A673 (cell line): Measurements from ENCODE around the gene TARM1. TPM values are rescaled to one million over a fixed set of nuclear protein-coding genes. Genes with fewer than 3 reads are reported as not detected.

Experiments used
- Bru-seq: library from RNA; stranded (reverse); fragments of 400-500 nt; gene quantifications from one replicate; lab custom pipeline; 2021; lab: Mats Ljungman, UMichigan
- BruChase-seq, 2 experiments: library from RNA; stranded (reverse); fragments of 400-500 nt; gene quantifications; one replicate each; lab custom pipeline; 2021; lab: Mats Ljungman, UMichigan
- BruUV-seq: library from RNA; stranded (reverse); fragments of 400-500 nt; replicated peaks from 2 replicates; lab custom pipeline; 2021; lab: Mats Ljungman, UMichigan
- CTCF ChIA-PET: fragments of 300-600 bp; sonication (Branson Sonifier 250); formaldehyde crosslinking; loops from one replicate; lab custom pipeline; 2022; ENCODE audit warnings: antibody characterized with exemption; lab: Charles Lee
- POLR2A ChIA-PET: fragments of 300-600 bp; sonication (Branson Sonifier 250); formaldehyde crosslinking; loops from one replicate; lab custom pipeline; 2022; ENCODE audit warnings: antibody characterized with exemption; ENCODE audit not compliant: low non-redundant PET; lab: Charles Lee
- DNase-seq: peaks from one replicate; pipeline ENCODE4 v3.0.0-alpha.2; 2015; ENCODE audit warnings: low spot score
- H3K27ac ChIP-seq: fragments of 200-600 bp; sonication (generic); 2 replicates; pipeline ENCODE4 v1.5.1; 2016; ENCODE audit warnings: mixed run types, low read depth, mild to moderate bottlenecking, mixed read lengths, antibody characterized with exemption, low read length; ENCODE audit not compliant: poor library complexity, severe bottlenecking
- H3K27me3 ChIP-seq: fragments of 200-600 bp; sonication (generic); replicated peaks from 2 replicates; pipeline ENCODE4 v1.6.1; 2017; ENCODE audit warnings: mixed run types, low read depth, mild to moderate bottlenecking, mixed read lengths, antibody characterized with exemption, low read length; ENCODE audit not compliant: insufficient read depth, poor library complexity
- H3K36me3 ChIP-seq: fragments of 200-600 bp; sonication (generic); 2 replicates; pipeline ENCODE4 v1.6.1; 2016; ENCODE audit warnings: mixed run types, mild to moderate bottlenecking, mixed read lengths, antibody characterized with exemption, low read length; ENCODE audit not compliant: insufficient read depth, poor library complexity, severe bottlenecking
- H3K4me1 ChIP-seq: fragments of 200-600 bp; sonication (generic); 2 replicates; pipeline ENCODE4 v1.6.1; 2017; ENCODE audit warnings: mixed run types, mild to moderate bottlenecking, mixed read lengths, antibody characterized with exemption, low read length; ENCODE audit not compliant: insufficient read depth, poor library complexity, severe bottlenecking
- H3K4me3 ChIP-seq: fragments of 200-600 bp; sonication (generic); 2 replicates; pipeline ENCODE4 v1.5.1; 2016; ENCODE audit warnings: low read depth, mixed run types, mild to moderate bottlenecking, mixed read lengths, low read length; ENCODE audit not compliant: poor library complexity, severe bottlenecking
- H3K9me3 ChIP-seq: fragments of 200-600 bp; sonication (generic); 2 replicates; pipeline ENCODE4 v1.6.1; 2016; ENCODE audit warnings: mixed run types, low read depth, mild to moderate bottlenecking, mixed read lengths, antibody characterized with exemption, low read length; ENCODE audit not compliant: poor library complexity, severe bottlenecking
- EZH2 ChIP-seq: fragments of 200-600 bp; sonication (generic); IDR thresholded peaks from 2 replicates; pipeline ENCODE4 v1.6.1; 2017; ENCODE audit warnings: borderline replicate concordance, low read depth, mild to moderate bottlenecking, mixed read lengths, antibody characterized with exemption, low read length; ENCODE audit not compliant: poor library complexity, severe bottlenecking
- intact Hi-C: fragments of 100-400 bp; cut with micrococcal nuclease; formaldehyde crosslinking; loops from one replicate; pipeline ENCODE4 v1.10.0; 2022; ENCODE audit not compliant: unreplicated experiment
- long read RNA-seq: library from polyadenylated mRNA; stranded (forward); transcript quantifications from one replicate; pipeline ENCODE4 v2.0.0, GENCODE V29; 2022
- total RNA-seq: library from RNA; stranded (reverse); gene quantifications from 2 replicates; pipeline ENCODE4 v1.2.3, GENCODE V29; 2021
- TF ChIP-seq, protein P1 (sequence below): fragments of 300-800, 200-600 bp; sonication (generic); conservative IDR thresholded peaks from 2 replicates; pipeline ENCODE4 v1.5.1; 2017; ENCODE audit warnings: low read depth, mild to moderate bottlenecking, antibody characterized with exemption, low read length, moderate library complexity, mixed read lengths

The TARM1 gene
- total RNA-seq (not detected in 2 replicates), Bru-seq, nascent RNA (not detected), BruChase-seq, experiment 1, labeled RNA remaining after a 2-hour chase (not detected), BruChase-seq, experiment 2, labeled RNA remaining after a 6-hour chase (percentile 6 among the genes with signal in this experiment)
- long read RNA-seq: 0 reads

GRCh38 chr19:54081032-54081431 is at the start of gene TARM1:
TARM1 (minus strand) TSS chr19:54081365; CDS start chr19:54081340, 25 bp downstream.
- no TSS peak for BruUV-seq
- H3K36me3 ChIP-seq: no peaks in the 10 kb centered on the region
- no peak within 1 kb of the TSS for H3K4me3 ChIP-seq
- intact Hi-C loops: no loop called here
- CTCF ChIA-PET: no interaction called here
- H3K4me1 ChIP-seq: no peaks in the 10 kb centered on the region
- peaks cover 6% of the 10 kb centered on the region for H3K9me3 ChIP-seq
- no peak for TF ChIP-seq EZH2
- TF ChIP-seq, protein P1, sequence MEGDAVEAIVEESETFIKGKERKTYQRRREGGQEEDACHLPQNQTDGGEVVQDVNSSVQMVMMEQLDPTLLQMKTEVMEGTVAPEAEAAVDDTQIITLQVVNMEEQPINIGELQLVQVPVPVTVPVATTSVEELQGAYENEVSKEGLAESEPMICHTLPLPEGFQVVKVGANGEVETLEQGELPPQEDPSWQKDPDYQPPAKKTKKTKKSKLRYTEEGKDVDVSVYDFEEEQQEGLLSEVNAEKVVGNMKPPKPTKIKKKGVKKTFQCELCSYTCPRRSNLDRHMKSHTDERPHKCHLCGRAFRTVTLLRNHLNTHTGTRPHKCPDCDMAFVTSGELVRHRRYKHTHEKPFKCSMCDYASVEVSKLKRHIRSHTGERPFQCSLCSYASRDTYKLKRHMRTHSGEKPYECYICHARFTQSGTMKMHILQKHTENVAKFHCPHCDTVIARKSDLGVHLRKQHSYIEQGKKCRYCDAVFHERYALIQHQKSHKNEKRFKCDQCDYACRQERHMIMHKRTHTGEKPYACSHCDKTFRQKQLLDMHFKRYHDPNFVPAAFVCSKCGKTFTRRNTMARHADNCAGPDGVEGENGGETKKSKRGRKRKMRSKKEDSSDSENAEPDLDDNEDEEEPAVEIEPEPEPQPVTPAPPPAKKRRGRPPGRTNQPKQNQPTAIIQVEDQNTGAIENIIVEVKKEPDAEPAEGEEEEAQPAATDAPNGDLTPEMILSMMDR: no peak
- no peaks in the 10 kb centered on the region for H3K27me3 ChIP-seq
- H3K27ac ChIP-seq: no peak within 1 kb of the TSS
- POLR2A ChIA-PET: no interaction called here
- DNase-seq: no peak

GRCh38 chr19:54129617-54129996 is 48.4 kb upstream of the TARM1 start:
- BruUV-seq: no TSS peak
- POLR2A ChIA-PET: no interaction called here
- intact Hi-C loops: no loop called here

DNA sequence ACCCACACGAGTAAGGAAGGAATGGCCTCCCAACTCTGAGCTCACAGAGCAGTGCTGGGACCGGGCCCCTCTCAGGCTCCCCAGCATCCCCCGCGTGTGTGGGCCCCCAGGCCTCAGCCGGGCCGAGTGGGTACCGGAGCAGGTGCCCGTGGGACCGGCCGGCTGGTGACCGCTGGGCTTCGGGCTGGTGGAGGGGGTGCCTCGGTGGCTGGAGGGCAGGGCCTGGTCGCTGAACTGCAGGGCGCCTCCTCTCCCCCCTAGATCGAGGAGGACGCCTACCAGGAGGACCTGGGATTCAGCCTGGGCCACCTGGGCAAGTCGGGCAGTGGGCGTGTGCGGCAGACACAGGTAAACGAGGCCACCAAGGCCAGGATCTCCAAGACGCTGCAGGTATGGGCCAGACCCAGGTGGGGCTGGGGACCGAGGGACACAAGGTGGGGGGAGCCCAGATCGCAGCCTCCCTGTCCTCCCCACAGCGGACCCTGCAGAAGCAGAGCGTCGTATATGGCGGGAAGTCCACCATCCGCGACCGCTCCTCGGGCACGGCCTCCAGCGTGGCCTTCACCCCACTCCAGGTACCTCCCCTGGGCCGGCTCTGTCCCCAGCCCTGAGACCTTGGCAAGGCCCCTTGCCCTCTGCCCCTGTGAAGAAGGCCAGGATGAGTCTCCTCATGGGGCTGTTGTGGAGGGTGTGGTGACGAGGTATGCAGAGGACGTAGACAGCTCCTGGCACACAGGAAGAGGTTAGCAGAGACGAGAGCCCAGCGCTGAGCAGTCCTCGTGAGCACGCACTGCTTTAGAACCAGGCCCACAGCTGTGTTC is 47.8 kb upstream of the TARM1 start:
- no peak overlapping the region for H3K4me3 ChIP-seq
- no peak overlapping the region for H3K27ac ChIP-seq
- CTCF ChIA-PET: no interaction called here
- peaks cover 46% of the 10 kb centered on the region for H3K36me3 ChIP-seq
- TF ChIP-seq EZH2: no peak
- TF ChIP-seq, protein P1: no peak
- intact Hi-C loops: no loop called here
- no peak for DNase-seq
- no TSS peak for BruUV-seq
- no peaks in the 10 kb centered on the region for H3K9me3 ChIP-seq
- H3K27me3 ChIP-seq: no peaks in the 10 kb centered on the region
- H3K4me1 ChIP-seq: no peaks in the 10 kb centered on the region
- POLR2A ChIA-PET: no interaction called here

More at GRCh38 chr19:54129617-54129996, 48.4 kb upstream of the TARM1 start:
- H3K4me1 ChIP-seq: no peaks in the 10 kb centered on the region
- H3K27me3 ChIP-seq: no peaks in the 10 kb centered on the region
- H3K9me3 ChIP-seq: no peaks in the 10 kb centered on the region
- H3K36me3 ChIP-seq: peaks cover 40% of the 10 kb centered on the region
- H3K4me3 ChIP-seq: no peak overlapping the region
- H3K27ac ChIP-seq: no peak overlapping the region
- CTCF ChIA-PET: no interaction called here
- DNase-seq: no peak
- TF ChIP-seq, protein P1: no peak
- no peak for TF ChIP-seq EZH2
